Left ventricle myocardium inferior (tissue), 1 donor: ENCODE measurements around the gene GRID1. TPM values are rescaled to one million over a fixed set of nuclear protein-coding genes. Genes with fewer than 3 reads are reported as not detected.

ENCODE experiments used
- DNase-seq: peaks from one replicate; pipeline ENCODE4 v3.0.0-alpha.2; 2020
- H3K27ac ChIP-seq: fragments of 200-600 bp; replicated peaks from 2 replicates; pipeline ENCODE4 v1.8.0; 2021
- H3K27me3 ChIP-seq: fragments of 200-600 bp; 2 replicates; pipeline ENCODE4 v1.8.0; 2021; ENCODE audit warnings: low read depth
- H3K36me3 ChIP-seq: fragments of 200-600 bp; 2 replicates; pipeline ENCODE4 v1.8.0; 2021
- H3K4me1 ChIP-seq: fragments of 200-600 bp; 2 replicates; pipeline ENCODE4 v1.8.0; 2021
- H3K4me3 ChIP-seq: fragments of 200-600 bp; 2 replicates; pipeline ENCODE4 v1.8.0; 2021; ENCODE audit warnings: mild to moderate bottlenecking, moderate library complexity
- H3K9me3 ChIP-seq: fragments of 200-600 bp; replicated peaks from 2 replicates; pipeline ENCODE4 v1.8.0; 2021
- intact Hi-C: fragments of 100-400 bp; cut with micrococcal nuclease; formaldehyde crosslinking; loops from one replicate; pipeline ENCODE4 v1.11.0; 2022
- total RNA-seq: library from RNA; stranded (reverse); fragmentation: NEBNext Ultra II Directional; extraction: Animal tissue kit (Norgen Biotek cat#: 25700); gene quantifications from one replicate; pipeline ENCODE4 v1.2.1, GENCODE V29; 2021
- TF ChIP-seq, protein P1 (sequence below): fragments of 200-600 bp; IDR thresholded peaks from 2 replicates; pipeline ENCODE4 v1.8.0; 2021; ENCODE audit warnings: antibody characterized with exemption, mild to moderate bottlenecking, borderline replicate concordance
- donor health status: DM: no; HTN: yes; CAD: no; lungs with severe emphysema.

The GRID1 gene
- total RNA-seq, 1 donor from 2014 or later: 1.6 TPM

GRCh38 chr10:85900061-85900460 lies 466.5 kb downstream of the GRID1 start:
- Histone ChIP-seq H3K4me3 (no peak overlapping the region), H3K27ac (no peak overlapping the region), H3K9me3 (no peaks in the 10 kb centered on the region), H3K27me3 (no peaks in the 10 kb centered on the region), H3K4me1 (no peaks in the 10 kb centered on the region), H3K36me3 (no peaks in the 10 kb centered on the region)
- DNase-seq: no peak
- TF ChIP-seq, protein P1, sequence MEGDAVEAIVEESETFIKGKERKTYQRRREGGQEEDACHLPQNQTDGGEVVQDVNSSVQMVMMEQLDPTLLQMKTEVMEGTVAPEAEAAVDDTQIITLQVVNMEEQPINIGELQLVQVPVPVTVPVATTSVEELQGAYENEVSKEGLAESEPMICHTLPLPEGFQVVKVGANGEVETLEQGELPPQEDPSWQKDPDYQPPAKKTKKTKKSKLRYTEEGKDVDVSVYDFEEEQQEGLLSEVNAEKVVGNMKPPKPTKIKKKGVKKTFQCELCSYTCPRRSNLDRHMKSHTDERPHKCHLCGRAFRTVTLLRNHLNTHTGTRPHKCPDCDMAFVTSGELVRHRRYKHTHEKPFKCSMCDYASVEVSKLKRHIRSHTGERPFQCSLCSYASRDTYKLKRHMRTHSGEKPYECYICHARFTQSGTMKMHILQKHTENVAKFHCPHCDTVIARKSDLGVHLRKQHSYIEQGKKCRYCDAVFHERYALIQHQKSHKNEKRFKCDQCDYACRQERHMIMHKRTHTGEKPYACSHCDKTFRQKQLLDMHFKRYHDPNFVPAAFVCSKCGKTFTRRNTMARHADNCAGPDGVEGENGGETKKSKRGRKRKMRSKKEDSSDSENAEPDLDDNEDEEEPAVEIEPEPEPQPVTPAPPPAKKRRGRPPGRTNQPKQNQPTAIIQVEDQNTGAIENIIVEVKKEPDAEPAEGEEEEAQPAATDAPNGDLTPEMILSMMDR: no peak
- intact Hi-C loops: no loop called here

DNA sequence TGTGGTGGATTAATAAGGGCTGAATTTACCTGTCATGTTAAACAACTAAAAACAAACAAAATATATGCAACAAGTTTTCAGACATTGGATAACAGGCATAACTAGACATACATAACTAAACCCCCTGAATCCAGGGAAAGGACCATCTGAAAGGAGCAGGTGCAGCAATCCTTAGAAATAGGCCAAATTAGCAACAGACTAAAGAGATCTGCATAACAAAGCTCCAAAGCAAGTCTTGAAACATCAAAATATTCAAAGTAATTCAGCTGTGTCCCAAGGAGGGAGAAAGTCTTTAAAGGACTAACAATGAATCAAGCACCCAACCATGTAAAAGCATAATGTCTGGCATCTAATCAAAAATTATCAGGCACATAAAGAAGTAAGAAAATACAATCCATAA lies 475.1 kb downstream of the GRID1 start:
- Histone ChIP-seq H3K9me3 (no peaks in the 10 kb centered on the region), H3K4me3 (no peak overlapping the region), H3K27me3 (no peaks in the 10 kb centered on the region), H3K27ac (no peak overlapping the region), H3K36me3 (no peaks in the 10 kb centered on the region), H3K4me1 (no peaks in the 10 kb centered on the region)
- DNase-seq: no peak
- intact Hi-C loops: no loop called here
- TF ChIP-seq, protein P1: no peak

DNA sequence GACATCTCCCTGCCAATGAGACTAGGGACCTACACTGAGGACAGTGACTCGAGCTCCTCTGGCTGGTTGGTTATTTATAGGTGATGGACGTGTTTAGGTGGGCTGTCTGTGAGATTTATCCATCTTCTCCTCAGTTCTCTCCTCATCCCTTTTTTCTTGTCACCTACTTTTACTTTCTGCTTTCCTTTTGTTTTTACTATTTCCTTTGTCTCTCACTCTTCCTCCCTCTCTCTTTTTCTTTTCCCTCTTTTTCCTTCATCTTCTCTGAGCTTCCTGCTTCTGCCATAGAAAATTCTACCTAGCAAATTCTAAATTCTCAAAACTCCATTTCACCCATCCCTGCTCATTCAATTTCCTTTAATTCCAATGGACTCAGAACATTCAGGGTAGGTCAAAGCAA lies 478.0 kb downstream of the GRID1 start:
- no peak for DNase-seq
- Histone ChIP-seq H3K36me3 (no peaks in the 10 kb centered on the region), H3K4me3 (no peak overlapping the region), H3K27ac (no peak overlapping the region), H3K9me3 (no peaks in the 10 kb centered on the region), H3K4me1 (no peaks in the 10 kb centered on the region), H3K27me3 (no peaks in the 10 kb centered on the region)
- TF ChIP-seq, protein P1: no peak
- intact Hi-C loops: no loop called here

DNA sequence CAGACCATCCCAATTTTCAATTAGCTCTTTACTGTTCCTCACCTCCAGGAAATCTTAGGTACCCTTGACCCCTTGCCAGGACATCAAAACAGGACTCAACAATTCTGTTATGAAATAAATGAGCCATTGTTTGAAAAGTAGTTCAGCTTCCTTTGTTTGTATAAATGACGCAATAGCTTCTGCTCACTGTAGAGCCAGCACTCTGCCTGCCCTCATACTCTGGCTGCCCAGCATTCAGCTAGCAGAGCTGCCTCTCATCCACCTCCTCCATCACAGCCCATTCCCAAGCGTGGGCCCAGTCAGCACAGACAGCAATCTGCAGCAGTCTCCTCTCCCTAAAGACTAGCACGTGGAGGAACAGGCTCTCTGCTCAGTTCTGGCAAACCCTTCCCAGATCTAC lies 478.6 kb downstream of the GRID1 start:
- Histone ChIP-seq H3K4me1 (no peaks in the 10 kb centered on the region), H3K27me3 (no peaks in the 10 kb centered on the region), H3K9me3 (no peaks in the 10 kb centered on the region), H3K27ac (no peak overlapping the region), H3K36me3 (no peaks in the 10 kb centered on the region), H3K4me3 (no peak overlapping the region)
- TF ChIP-seq, protein P1: no peak
- no peak for DNase-seq
- intact Hi-C loops: no loop called here

GRCh38 chr10:85874208-85874607 lies 492.4 kb downstream of the GRID1 start:
- intact Hi-C loops: no loop called here
- H3K27ac ChIP-seq: no peak overlapping the region
- TF ChIP-seq, protein P1: no peak
- H3K4me1 ChIP-seq: no peaks in the 10 kb centered on the region
- H3K4me3 ChIP-seq: no peak overlapping the region
- no peaks in the 10 kb centered on the region for H3K27me3 ChIP-seq
- peaks cover 7% of the 10 kb centered on the region for H3K9me3 ChIP-seq
- no peak for DNase-seq
- no peaks in the 10 kb centered on the region for H3K36me3 ChIP-seq

DNA sequence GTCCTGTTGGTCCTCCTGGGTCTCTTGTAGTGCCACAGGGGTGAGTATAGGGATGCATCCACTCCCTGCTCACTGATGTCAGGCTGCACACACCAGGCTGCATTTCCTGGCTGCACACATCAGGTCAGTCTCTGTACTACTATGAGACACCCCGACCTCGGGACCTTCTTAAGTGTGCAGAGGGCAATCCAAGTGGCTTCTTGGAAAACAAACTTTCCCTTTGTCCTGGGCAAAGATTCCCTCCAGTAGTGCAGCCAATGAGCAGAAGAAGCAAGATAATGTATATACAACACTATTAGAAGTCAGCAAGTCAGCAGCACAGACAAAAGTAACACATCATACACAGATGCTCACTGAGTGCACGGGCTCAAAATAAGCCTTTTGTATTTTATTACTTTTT lies 493.5 kb downstream of the GRID1 start:
- Histone ChIP-seq H3K36me3 (no peaks in the 10 kb centered on the region), H3K4me3 (no peak overlapping the region), H3K9me3 (peaks cover 7% of the 10 kb centered on the region), H3K27ac (no peak overlapping the region), H3K27me3 (no peaks in the 10 kb centered on the region), H3K4me1 (no peaks in the 10 kb centered on the region)
- no peak for DNase-seq
- intact Hi-C loops: no loop called here
- TF ChIP-seq, protein P1: no peak
